HepG2 (cell line): ENCODE results near the gene PRKAB1. TPM values are rescaled to one million over a fixed set of nuclear protein-coding genes. Genes with fewer than 3 reads are reported as not detected.
A peak's percentile ranks its signal among the peaks of the same experiment; 100 is the strongest.
"Not testable (repeated sequence)": the region's sequence is repeated elsewhere in the genome, so short reads cannot be mapped to it uniquely, and the experiment has no call there.

Source experiments
- ATAC-seq: fragments of 200-7000 bp; cut with Tn5 transposase; 3 replicates; pipeline ENCODE4 v1.9.1; 2020; ENCODE audit warnings: mild to moderate bottlenecking, moderate library complexity
- BruUV-seq: library from RNA; stranded (reverse); fragments of 400-500 nt; replicated peaks from 2 replicates; lab custom pipeline; 2021; lab: Mats Ljungman, UMichigan
- CTCF ChIA-PET: fragments of 300-600 bp; formaldehyde crosslinking; extraction: SDS; loops from one replicate; lab custom pipeline; 2021; ENCODE audit warnings: low total read pairs, inconsistent platforms, low intra/inter-chr PET ratio; lab: Yijun Ruan, JAX
- POLR2A ChIA-PET: fragments of 350-600 bp; sonication (Branson Sonifier 250); formaldehyde crosslinking; loops from one replicate; lab custom pipeline; 2020; ENCODE audit warnings: antibody characterized with exemption, inconsistent platforms; lab: Yijun Ruan, JAX
- DNase-seq: peaks from one replicate; pipeline ENCODE4 v3.0.0-alpha.2; 2015; ENCODE audit warnings: low spot score
- FAIRE-seq: peaks from 3 replicates; lab custom pipeline; 2011; peaks lifted over from hg19 to GRCh38; lab: Jason Lieb, UNC
- H2AFZ ChIP-seq: one replicate; pipeline ENCODE4 v1.6.1; 2011; ENCODE audit warnings: low read length, inconsistent platforms
- H3K27ac ChIP-seq: fragments of 300-600 bp; 3 replicates; pipeline ENCODE4 v1.8.0; 2011; ENCODE audit warnings: mixed run types, mild to moderate bottlenecking, mixed read lengths, low read length, inconsistent platforms; ENCODE audit not compliant: insufficient read depth; ENCODE audit errors: extremely low read length
- H3K27me3 ChIP-seq, 2 experiments: fragments of 200-600 bp in 1 of 2; 2 replicates in 1 of 2; 3 replicates in 1 of 2; pipeline versions ENCODE4 v1.6.0 to v1.8.0; 2011; ENCODE audit warnings: low read length in 2 of 2, mild to moderate bottlenecking in 2 of 2, moderate library complexity in 2 of 2, inconsistent platforms in 1 of 2; ENCODE audit not compliant: insufficient read depth in 2 of 2, control insufficient read depth in 1 of 2
- H3K36me3 ChIP-seq, 2 experiments: fragments of 200-600 bp in 1 of 2; replicated peaks in 1 of 2; 2 replicates in 1 of 2; 3 replicates in 1 of 2; pipeline versions ENCODE4 v1.5.1 to v1.8.0; 2011; ENCODE audit warnings: low read length in 2 of 2, inconsistent platforms in 1 of 2; ENCODE audit not compliant: insufficient read depth in 2 of 2, control insufficient read depth in 1 of 2
- H3K4me1 ChIP-seq: 2 replicates; pipeline ENCODE4 v1.5.1; 2012; ENCODE audit warnings: low read length, inconsistent platforms; ENCODE audit not compliant: insufficient read depth
- H3K4me2 ChIP-seq: 2 replicates; pipeline ENCODE4 v1.6.0; 2011; ENCODE audit warnings: low read depth, low read length, inconsistent platforms
- H3K4me3 ChIP-seq, 3 experiments: fragments of 200-600 bp in 1 of 3; sonication (generic), shearing (Covaris generic) in 1 of 3; replicated peaks in 1 of 3; 2 replicates each; pipeline ENCODE4 v1.5.1; 2011 to 2016; ENCODE audit warnings: low read length in 3 of 3, inconsistent platforms in 2 of 3, low read depth in 2 of 3, mild to moderate bottlenecking in 2 of 3, control low read depth in 1 of 3, mixed read lengths in 1 of 3; ENCODE audit not compliant: insufficient read depth in 1 of 3
- H3K79me2 ChIP-seq: one replicate; pipeline ENCODE4 v1.6.1; 2011; ENCODE audit warnings: low read length, inconsistent platforms; ENCODE audit not compliant: insufficient read depth
- H3K9ac ChIP-seq: 2 replicates; pipeline ENCODE4 v1.6.0; 2011; ENCODE audit warnings: mild to moderate bottlenecking, low read depth, low read length, inconsistent platforms; ENCODE audit not compliant: insufficient read depth
- H3K9me3 ChIP-seq: 2 replicates; pipeline ENCODE4 v1.5.1; 2012; ENCODE audit warnings: mild to moderate bottlenecking, low read length
- H4K20me1 ChIP-seq: 2 replicates; pipeline ENCODE4 v1.6.0; 2011; ENCODE audit warnings: inconsistent platforms, mild to moderate bottlenecking, low read length, moderate library complexity; ENCODE audit not compliant: insufficient read depth
- MAFK ChIP-seq, 2 experiments: IDR thresholded peaks in 1 of 2; conservative IDR thresholded peaks in 1 of 2; 2 replicates each; pipeline ENCODE4 v1.6.1; 2011; ENCODE audit warnings: improper control_type of control experiment in 2 of 2, low read length in 2 of 2
- ZFX ChIP-seq: sonication (generic); formaldehyde crosslinking; IDR thresholded peaks from 2 replicates; pipeline ENCODE4 v1.4.0; 2020; ENCODE audit warnings: mild to moderate bottlenecking, low read depth, missing genetic modification reagents, moderate library complexity
- WGBS: methylation state at CpG from one replicate; pipeline ENCODE4 v1.1.6; 2017; ENCODE audit warnings: low lambda C conversion rate; 5-methylcytosine and 5-hydroxymethylcytosine counted together
- in situ Hi-C: cut with HindIII; loops from 2 replicates; pipeline ENCODE4 v1.10.0; 2017; ENCODE audit warnings: low pct_unique_long_range_greater_than_20kb; ENCODE audit not compliant: extremely low pct_ligation_motif_present
- intact Hi-C: fragments of 100-400 bp; cut with micrococcal nuclease; formaldehyde crosslinking; loops from one replicate; pipeline ENCODE4 v1.10.0; 2022; ENCODE audit not compliant: unreplicated experiment
- polyA plus RNA-seq, 8 experiments: library from polyadenylated mRNA; depleted of rRNA in 3 of 8; stranded (reverse) in 7 of 8; unstranded in 1 of 8; fragments of >200 nt; fragmentation: Illumina TruSeq in 4 of 8; extraction: Trizol in 4 of 8; gene quantifications; 2 replicates each; pipeline versions ENCODE4 v1.2.1 to v1.2.3, GENCODE V29; 2011 to 2016; ENCODE audit warnings: low read depth in 4 of 8, missing spikeins in 1 of 8, mixed read lengths in 1 of 8; ENCODE audit not compliant: insufficient read depth in 1 of 8
- total RNA-seq, 5 experiments: library from RNA; depleted of rRNA; stranded (reverse); fragments of >200 nt; fragmentation: Illumina TruSeq; extraction: Trizol; gene quantifications; 2 replicates each; pipeline ENCODE4 v1.2.3, GENCODE V29; 2016; ENCODE audit warnings: low read depth in 1 of 5

Gene PRKAB1
- total and polyA plus RNA-seq, 2 of the 13 experiments (the other 11 are each of a cell fraction or from before 2014, with no cell fraction given), result 28.4 to 35.5 TPM

DNA sequence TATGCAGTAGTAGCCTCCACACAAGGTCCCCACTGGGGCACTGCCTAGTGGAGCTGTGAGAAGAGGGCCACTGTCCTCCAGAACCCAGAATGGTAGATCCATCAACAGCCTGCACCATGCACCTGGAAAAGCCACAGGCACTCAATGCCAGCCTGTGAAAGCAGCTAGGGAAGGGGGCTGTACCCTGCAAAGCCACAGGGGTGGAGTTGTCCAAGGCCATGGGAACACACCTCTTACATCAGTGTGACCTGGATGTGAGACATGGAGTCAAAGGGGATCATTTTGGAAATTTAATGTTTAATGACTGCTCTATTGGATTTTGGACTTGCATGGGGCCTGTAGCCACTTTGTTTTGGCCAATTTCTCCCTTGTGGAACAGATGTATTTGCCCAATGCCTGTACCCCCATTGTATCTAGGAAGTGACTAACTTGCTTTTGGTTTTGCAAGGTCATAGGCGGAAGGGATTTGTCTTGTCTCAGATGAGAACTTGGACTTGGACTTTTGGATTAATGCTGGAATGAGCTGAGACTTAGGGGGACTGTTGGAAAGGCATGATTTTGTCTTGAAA, 49.5 kb upstream of the PRKAB1 start:
- H3K27me3 ChIP-seq, in situ Hi-C loops, H3K4me3 ChIP-seq, BruUV-seq, FAIRE-seq, H2AFZ ChIP-seq, H3K4me1 ChIP-seq, intact Hi-C loops, H3K36me3 ChIP-seq, H3K4me2 ChIP-seq, H4K20me1 ChIP-seq, CTCF ChIA-PET, H3K27ac ChIP-seq, POLR2A ChIA-PET, H3K79me2 ChIP-seq, H3K9ac ChIP-seq, ATAC-seq, H3K9me3 ChIP-seq, DNase-seq: not testable (repeated sequence)
- 11% methylated on average over 1 of the region's 1 CpG for WGBS

- Histone ChIP-seq H3K27me3 (no peaks in the 10 kb centered on the region; a peak in 1 of 5 replicates), H3K4me1 (no peaks in the 10 kb centered on the region), H3K4me3 (no peak overlapping the region), H3K9ac (no peak overlapping the region), H3K36me3 (no peaks in the 10 kb centered on the region), H3K27ac (no peak overlapping the region), H3K79me2 (no peaks in the 10 kb centered on the region), H3K4me2 (no peak overlapping the region), H2AFZ (no peak overlapping the region), H4K20me1 (no peaks in the 10 kb centered on the region), H3K9me3 (no peaks in the 10 kb centered on the region; the same call in 1 of the 2 replicates)
- ChIA-PET CTCF (no interaction called here), POLR2A (no interaction called here)
- DNase-seq (no peak), FAIRE-seq (no peak), ATAC-seq (no peak)
- intact Hi-C loops (no loop called here), in situ Hi-C loops (no loop called here)
- no TSS peak for BruUV-seq
- 0 out of 4 replicates have a peak, but pooled peaks of 1 of the 2 experiments have one; percentile 3 for TF ChIP-seq MAFK (conservative IDR thresholded peaks at IDR 0.05 in 1 of 2, IDR thresholded peaks at IDR 0.05 in 1 of 2; ENCODE audit: low read length in 2 of 2)
- TF ChIP-seq ZFX (CRISPR knock-in tag), result no peak
- 0% methylated on average over 1 of the region's 1 CpG for WGBS
Observed at GRCh38 chr12:119620490-119620889, 47.4 kb upstream of the PRKAB1 start.
